NCI-H510A treated with DMSO at 0.1 percent for 48 hours (cell line): ENCODE data around the gene MMAB.

Experiments
- DNase-seq: peaks from one replicate; lab custom pipeline; 2025; lab: John Stamatoyannopoulos, UW

The MMAB gene

DNA sequence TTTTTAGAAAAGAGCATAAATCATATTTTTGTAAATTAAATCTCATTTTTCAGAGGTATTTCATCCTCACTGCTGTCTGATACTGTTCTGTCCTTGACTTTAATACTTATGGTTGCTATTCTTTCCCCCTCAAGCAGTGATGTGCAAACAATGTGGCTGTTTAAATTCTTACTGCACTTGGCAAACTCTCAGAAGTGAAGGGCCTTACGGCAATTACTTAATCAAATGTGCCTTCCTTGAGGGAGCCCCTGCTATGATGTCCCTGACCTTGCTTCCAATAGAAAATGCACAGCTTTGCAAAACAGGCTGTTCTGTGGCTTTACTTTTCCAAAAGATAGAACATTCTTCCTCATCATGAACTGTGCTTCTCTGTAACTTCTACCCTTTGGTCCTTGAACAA lies 60.7 kb downstream of the MMAB start:
- DNase-seq: no peak

GRCh38 chr12:109510196-109510595 lies 63.1 kb downstream of the MMAB start:
- peak; percentile 33 for DNase-seq

DNA sequence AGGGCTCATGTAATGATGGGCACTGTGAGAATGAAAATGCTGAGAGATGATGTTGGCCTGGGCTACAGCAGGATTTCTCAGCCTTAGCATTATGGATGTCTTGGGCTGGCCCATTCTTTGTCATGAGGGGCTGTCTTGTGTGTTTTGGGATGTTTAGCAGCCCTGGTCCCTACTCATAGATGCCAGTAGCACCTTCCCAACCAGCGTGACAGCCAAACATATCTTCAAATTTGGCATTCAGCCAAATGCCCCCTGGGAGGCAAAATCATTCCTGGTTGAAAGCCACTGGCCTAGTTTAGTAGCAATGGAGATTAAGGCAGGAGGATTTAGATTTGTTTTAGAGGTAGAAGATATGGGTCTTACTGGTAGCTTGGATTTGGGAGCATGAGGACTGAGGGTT lies 69.2 kb downstream of the MMAB start:
- DNase-seq: no peak
